GM23338 (cell line): ENCODE measurements around the gene PTPRN2. TPM values are rescaled to one million over a fixed set of nuclear protein-coding genes. Genes with fewer than 3 reads are reported as not detected.

Source experiments
- ATAC-seq: fragments of 200-7000 bp; cut with Tn5 transposase; 3 replicates; pipeline ENCODE4 v1.9.1; 2020
- DNase-seq: peaks from one replicate; pipeline ENCODE4 v3.0.0-alpha.2; 2015; ENCODE audit warnings: low spot score
- H2AFZ ChIP-seq: fragments of 200-600 bp; sonication (generic); 2 replicates; pipeline ENCODE4 v1.8.0; 2016; ENCODE audit warnings: antibody characterized with exemption, mild to moderate bottlenecking, moderate library complexity
- H3F3A ChIP-seq: fragments of 200-600 bp; sonication (generic); replicated peaks from 2 replicates; pipeline ENCODE4 v1.8.0; 2017; ENCODE audit warnings: antibody characterized with exemption, mixed run types, low read depth
- H3K27ac ChIP-seq: fragments of 200-600 bp; sonication (generic); 2 replicates; pipeline ENCODE4 v1.6.1; 2016; ENCODE audit warnings: low read depth
- H3K27me3 ChIP-seq: fragments of 200-600 bp; sonication (generic); 2 replicates; pipeline ENCODE4 v1.8.0; 2016; ENCODE audit warnings: mild to moderate bottlenecking, mixed run types, moderate library complexity; ENCODE audit not compliant: insufficient read depth
- H3K36me3 ChIP-seq: fragments of 200-600 bp; sonication (generic); 2 replicates; pipeline ENCODE4 v1.8.0; 2016; ENCODE audit warnings: mild to moderate bottlenecking; ENCODE audit not compliant: insufficient read depth
- H3K4me1 ChIP-seq: fragments of 200-600 bp; sonication (generic); 2 replicates; pipeline ENCODE4 v1.8.0; 2016; ENCODE audit warnings: mild to moderate bottlenecking, moderate library complexity; ENCODE audit not compliant: insufficient read depth
- H3K4me2 ChIP-seq: fragments of 200-600 bp; sonication (generic); 2 replicates; pipeline ENCODE4 v1.7.1; 2017; ENCODE audit warnings: mixed run types
- H3K4me3 ChIP-seq: fragments of 200-600 bp; sonication (generic); 2 replicates; pipeline ENCODE4 v1.6.1; 2016; ENCODE audit warnings: mixed run types
- H3K79me2 ChIP-seq: fragments of 200-600 bp; sonication (generic); replicated peaks from 2 replicates; pipeline ENCODE4 v1.8.0; 2017; ENCODE audit warnings: mild to moderate bottlenecking; ENCODE audit not compliant: insufficient read depth
- H3K9me2 ChIP-seq: fragments of 200-600 bp; sonication (generic); 2 replicates; pipeline ENCODE4 v1.8.0; 2017; ENCODE audit not compliant: insufficient read depth
- H4K20me1 ChIP-seq: fragments of 200-600 bp; sonication (generic); replicated peaks from 2 replicates; pipeline ENCODE4 v1.8.0; 2017; ENCODE audit warnings: mild to moderate bottlenecking; ENCODE audit not compliant: insufficient read depth
- H3K27ac Mint-ChIP-seq: 2 replicates; pipeline ENCODE4 v1.8.0; 2020; ENCODE audit warnings: inconsistent platforms, mild to moderate bottlenecking, moderate library complexity, mixed read lengths
- H3K27me3 Mint-ChIP-seq: 3 replicates; pipeline ENCODE4 v1.8.0; 2022; ENCODE audit warnings: low read depth, mild to moderate bottlenecking, moderate library complexity, mixed read lengths, inconsistent platforms; ENCODE audit not compliant: insufficient read depth, poor library complexity
- H3K36me3 Mint-ChIP-seq: 3 replicates; pipeline ENCODE4 v1.8.0; 2021; ENCODE audit warnings: low read depth, mild to moderate bottlenecking, inconsistent platforms, moderate library complexity, mixed read lengths
- H3K4me1 Mint-ChIP-seq: 3 replicates; pipeline ENCODE4 v1.8.0; 2020; ENCODE audit warnings: mild to moderate bottlenecking, inconsistent platforms, mixed read lengths
- H3K4me3 Mint-ChIP-seq: 3 replicates; pipeline ENCODE4 v1.8.0; 2021; ENCODE audit warnings: moderate library complexity, mild to moderate bottlenecking, inconsistent platforms, mixed read lengths
- H3K9me3 Mint-ChIP-seq: 3 replicates; pipeline ENCODE4 v1.8.0; 2020; ENCODE audit warnings: moderate library complexity, mild to moderate bottlenecking, inconsistent platforms, mixed read lengths
- CREB1 ChIP-seq: fragments of 250-450 bp; sonication (Bioruptor Pico); IDR thresholded peaks from 2 replicates; pipeline ENCODE4 v1.5.0; 2020; ENCODE audit warnings: low read depth, mild to moderate bottlenecking, moderate library complexity
- CTCF ChIP-seq, 2 experiments: fragments of 200-600 bp in 1 of 2; sonication (generic) in 1 of 2; conservative IDR thresholded peaks; 2 replicates each; pipeline versions ENCODE4 v1.5.1 to v1.6.1; 2016 to 2017; ENCODE audit warnings: antibody characterized with exemption in 2 of 2, low read depth in 2 of 2, mild to moderate bottlenecking in 2 of 2, moderate library complexity in 1 of 2
- EZH2 ChIP-seq: fragments of 200-600 bp; sonication (generic); IDR thresholded peaks from one replicate; pipeline ENCODE4 v1.8.0; 2017; ENCODE audit warnings: antibody characterized with exemption, mild to moderate bottlenecking, low read depth; ENCODE audit not compliant: unreplicated experiment
- EZH2phosphoT487 ChIP-seq: fragments of 200-600 bp; sonication (generic); IDR thresholded peaks from one replicate; pipeline ENCODE4 v1.8.1; 2018; ENCODE audit warnings: antibody characterized with exemption; ENCODE audit not compliant: unreplicated experiment
- JUNB ChIP-seq: IDR thresholded peaks from one replicate; pipeline ENCODE4 v1.6.1; 2016; ENCODE audit warnings: antibody characterized with exemption; ENCODE audit not compliant: unreplicated experiment
- NANOG ChIP-seq: IDR thresholded peaks from 2 replicates; pipeline ENCODE4 v1.6.1; 2016; ENCODE audit warnings: antibody characterized with exemption, borderline replicate concordance
- POLR2AphosphoS5 ChIP-seq: IDR thresholded peaks from 2 replicates; pipeline ENCODE4 v1.6.1; 2016; ENCODE audit warnings: antibody characterized with exemption, low read depth
- STAT1 ChIP-seq: IDR thresholded peaks from one replicate; pipeline ENCODE4 v1.6.1; 2016; ENCODE audit warnings: antibody characterized with exemption; ENCODE audit not compliant: unreplicated experiment
- ZNF114 ChIP-seq: fragments of 250-450 bp; sonication (Bioruptor Pico); IDR thresholded peaks from 2 replicates; pipeline ENCODE4 v1.5.0; 2020; ENCODE audit warnings: mild to moderate bottlenecking, moderate library complexity
- polyA plus RNA-seq: library from polyadenylated mRNA; unstranded; fragments of >200 nt; fragmentation: Nextera tagmentation; extraction: Ambion mirVana; gene quantifications from 2 replicates; pipeline ENCODE4 v1.2.1, GENCODE V29; 2016
- total RNA-seq: library from RNA; depleted of rRNA; stranded (reverse); fragments of >200 nt; shearing (Covaris generic); gene quantifications from 2 replicates; pipeline ENCODE4 v1.2.3, GENCODE V29; 2014
- TF ChIP-seq, protein P1 (sequence below): fragments of 250-450 bp; sonication (Bioruptor Pico); IDR thresholded peaks from 2 replicates; pipeline ENCODE4 v1.5.0; 2020; ENCODE audit warnings: mild to moderate bottlenecking, moderate library complexity
- TF ChIP-seq, protein P2 (sequence below): IDR thresholded peaks from 2 replicates; pipeline ENCODE4 v1.6.1; 2016; ENCODE audit warnings: antibody characterized with exemption

The PTPRN2 gene
- total and polyA plus RNA-seq, 2 experiments from 2014 or later: 0.87 to 4.0 TPM

- DNase-seq: no peak
- no peaks in the 10 kb centered on the region for H3K4me1 ChIP-seq
- no peak overlapping the region for H3K4me3 ChIP-seq
- H3F3A ChIP-seq: no peaks in the 10 kb centered on the region
- no peak for ATAC-seq
- no peak overlapping the region for H2AFZ ChIP-seq
- H3K36me3 Mint-ChIP-seq: peaks cover 33% of the 10 kb centered on the region
- TF ChIP-seq JUNB (no peak), CREB1 (CRISPR knock-in tag) (no peak), EZH2 (no peak)
- H3K27me3 Mint-ChIP-seq: peaks cover 2% of the 10 kb centered on the region
- no peak overlapping the region for H3K4me3 Mint-ChIP-seq
- no peak overlapping the region for H3K4me2 ChIP-seq
- H3K27me3 ChIP-seq: no peaks in the 10 kb centered on the region
- H3K79me2 ChIP-seq: no peaks in the 10 kb centered on the region
- H3K27ac ChIP-seq: no peak overlapping the region
- no peaks in the 10 kb centered on the region for H3K4me1 Mint-ChIP-seq
- H3K36me3 ChIP-seq: no peaks in the 10 kb centered on the region
- H3K9me3 Mint-ChIP-seq: peaks cover 94% of the 10 kb centered on the region
- H3K9me2 ChIP-seq: no peaks in the 10 kb centered on the region
- H4K20me1 ChIP-seq: no peaks in the 10 kb centered on the region
- no peak overlapping the region for H3K27ac Mint-ChIP-seq
Observed at GRCh38 chr7:157538735-157539134, 1048.9 kb downstream of the PTPRN2 start.

- no peak for ATAC-seq
- TF ChIP-seq EZH2phosphoT487: no peak
- TF ChIP-seq CREB1 (CRISPR knock-in tag): no peak
- no peak for TF ChIP-seq CTCF (conservative IDR thresholded peaks at IDR 0.05; ENCODE audit: low read depth in 2 of 2)
- TF ChIP-seq STAT1: no peak
- TF ChIP-seq NANOG: no peak
- no peak for TF ChIP-seq ZNF114
- TF ChIP-seq, protein P1, sequence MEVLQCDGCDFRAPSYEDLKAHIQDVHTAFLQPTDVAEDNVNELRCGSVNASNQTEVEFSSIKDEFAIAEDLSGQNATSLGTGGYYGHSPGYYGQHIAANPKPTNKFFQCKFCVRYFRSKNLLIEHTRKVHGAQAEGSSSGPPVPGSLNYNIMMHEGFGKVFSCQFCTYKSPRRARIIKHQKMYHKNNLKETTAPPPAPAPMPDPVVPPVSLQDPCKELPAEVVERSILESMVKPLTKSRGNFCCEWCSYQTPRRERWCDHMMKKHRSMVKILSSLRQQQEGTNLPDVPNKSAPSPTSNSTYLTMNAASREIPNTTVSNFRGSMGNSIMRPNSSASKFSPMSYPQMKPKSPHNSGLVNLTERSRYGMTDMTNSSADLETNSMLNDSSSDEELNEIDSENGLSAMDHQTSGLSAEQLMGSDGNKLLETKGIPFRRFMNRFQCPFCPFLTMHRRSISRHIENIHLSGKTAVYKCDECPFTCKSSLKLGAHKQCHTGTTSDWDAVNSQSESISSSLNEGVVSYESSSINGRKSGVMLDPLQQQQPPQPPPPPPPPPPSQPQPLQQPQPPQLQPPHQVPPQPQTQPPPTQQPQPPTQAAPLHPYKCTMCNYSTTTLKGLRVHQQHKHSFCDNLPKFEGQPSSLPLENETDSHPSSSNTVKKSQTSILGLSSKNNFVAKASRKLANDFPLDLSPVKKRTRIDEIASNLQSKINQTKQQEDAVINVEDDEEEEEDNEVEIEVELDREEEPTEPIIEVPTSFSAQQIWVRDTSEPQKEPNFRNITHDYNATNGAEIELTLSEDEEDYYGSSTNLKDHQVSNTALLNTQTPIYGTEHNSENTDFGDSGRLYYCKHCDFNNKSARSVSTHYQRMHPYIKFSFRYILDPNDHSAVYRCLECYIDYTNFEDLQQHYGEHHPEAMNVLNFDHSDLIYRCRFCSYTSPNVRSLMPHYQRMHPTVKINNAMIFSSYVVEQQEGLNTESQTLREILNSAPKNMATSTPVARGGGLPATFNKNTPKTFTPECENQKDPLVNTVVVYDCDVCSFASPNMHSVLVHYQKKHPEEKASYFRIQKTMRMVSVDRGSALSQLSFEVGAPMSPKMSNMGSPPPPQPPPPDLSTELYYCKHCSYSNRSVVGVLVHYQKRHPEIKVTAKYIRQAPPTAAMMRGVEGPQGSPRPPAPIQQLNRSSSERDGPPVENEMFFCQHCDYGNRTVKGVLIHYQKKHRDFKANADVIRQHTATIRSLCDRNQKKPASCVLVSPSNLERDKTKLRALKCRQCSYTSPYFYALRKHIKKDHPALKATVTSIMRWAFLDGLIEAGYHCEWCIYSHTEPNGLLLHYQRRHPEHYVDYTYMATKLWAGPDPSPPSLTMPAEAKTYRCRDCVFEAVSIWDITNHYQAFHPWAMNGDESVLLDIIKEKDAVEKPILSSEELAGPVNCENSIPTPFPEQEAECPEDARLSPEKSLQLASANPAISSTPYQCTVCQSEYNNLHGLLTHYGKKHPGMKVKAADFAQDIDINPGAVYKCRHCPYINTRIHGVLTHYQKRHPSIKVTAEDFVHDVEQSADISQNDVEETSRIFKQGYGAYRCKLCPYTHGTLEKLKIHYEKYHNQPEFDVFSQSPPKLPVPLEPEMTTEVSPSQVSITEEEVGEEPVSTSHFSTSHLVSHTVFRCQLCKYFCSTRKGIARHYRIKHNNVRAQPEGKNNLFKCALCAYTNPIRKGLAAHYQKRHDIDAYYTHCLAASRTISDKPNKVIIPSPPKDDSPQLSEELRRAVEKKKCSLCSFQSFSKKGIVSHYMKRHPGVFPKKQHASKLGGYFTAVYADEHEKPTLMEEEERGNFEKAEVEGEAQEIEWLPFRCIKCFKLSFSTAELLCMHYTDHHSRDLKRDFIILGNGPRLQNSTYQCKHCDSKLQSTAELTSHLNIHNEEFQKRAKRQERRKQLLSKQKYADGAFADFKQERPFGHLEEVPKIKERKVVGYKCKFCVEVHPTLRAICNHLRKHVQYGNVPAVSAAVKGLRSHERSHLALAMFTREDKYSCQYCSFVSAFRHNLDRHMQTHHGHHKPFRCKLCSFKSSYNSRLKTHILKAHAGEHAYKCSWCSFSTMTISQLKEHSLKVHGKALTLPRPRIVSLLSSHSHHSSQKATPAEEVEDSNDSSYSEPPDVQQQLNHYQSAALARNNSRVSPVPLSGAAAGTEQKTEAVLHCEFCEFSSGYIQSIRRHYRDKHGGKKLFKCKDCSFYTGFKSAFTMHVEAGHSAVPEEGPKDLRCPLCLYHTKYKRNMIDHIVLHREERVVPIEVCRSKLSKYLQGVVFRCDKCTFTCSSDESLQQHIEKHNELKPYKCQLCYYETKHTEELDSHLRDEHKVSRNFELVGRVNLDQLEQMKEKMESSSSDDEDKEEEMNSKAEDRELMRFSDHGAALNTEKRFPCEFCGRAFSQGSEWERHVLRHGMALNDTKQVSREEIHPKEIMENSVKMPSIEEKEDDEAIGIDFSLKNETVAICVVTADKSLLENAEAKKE (CRISPR knock-in tag): no peak
- no peak for TF ChIP-seq POLR2AphosphoS5
- TF ChIP-seq, protein P2, sequence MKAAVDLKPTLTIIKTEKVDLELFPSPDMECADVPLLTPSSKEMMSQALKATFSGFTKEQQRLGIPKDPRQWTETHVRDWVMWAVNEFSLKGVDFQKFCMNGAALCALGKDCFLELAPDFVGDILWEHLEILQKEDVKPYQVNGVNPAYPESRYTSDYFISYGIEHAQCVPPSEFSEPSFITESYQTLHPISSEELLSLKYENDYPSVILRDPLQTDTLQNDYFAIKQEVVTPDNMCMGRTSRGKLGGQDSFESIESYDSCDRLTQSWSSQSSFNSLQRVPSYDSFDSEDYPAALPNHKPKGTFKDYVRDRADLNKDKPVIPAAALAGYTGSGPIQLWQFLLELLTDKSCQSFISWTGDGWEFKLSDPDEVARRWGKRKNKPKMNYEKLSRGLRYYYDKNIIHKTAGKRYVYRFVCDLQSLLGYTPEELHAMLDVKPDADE: no peak
Observed at GRCh38 chr7:157538321-157538720, 1049.3 kb downstream of the PTPRN2 start.

More at GRCh38 chr7:157538321-157538720, 1049.3 kb downstream of the PTPRN2 start:
- Histone ChIP-seq H3K79me2 (no peaks in the 10 kb centered on the region), H4K20me1 (no peaks in the 10 kb centered on the region), H3K9me2 (no peaks in the 10 kb centered on the region), H3F3A (no peaks in the 10 kb centered on the region), H3K4me1 (no peaks in the 10 kb centered on the region), H3K27me3 (no peaks in the 10 kb centered on the region), H3K4me2 (no peak overlapping the region), H3K36me3 (no peaks in the 10 kb centered on the region), H2AFZ (no peak overlapping the region), H3K27ac (no peak overlapping the region), H3K4me3 (no peak overlapping the region)
- Mint-ChIP-seq H3K4me3 (no peak overlapping the region), H3K27ac (no peak overlapping the region), H3K4me1 (no peaks in the 10 kb centered on the region), H3K9me3 (peaks cover 94% of the 10 kb centered on the region), H3K27me3 (peaks cover 2% of the 10 kb centered on the region), H3K36me3 (peaks cover 35% of the 10 kb centered on the region)
- DNase-seq: no peak
